ENCODE measurements around the gene TRPV6. TPM values are rescaled to one million over a fixed set of nuclear protein-coding genes. Genes with fewer than 3 reads are reported as not detected.

Gene TRPV6
- total RNA-seq, 1 donor from 2014 or later: 1.8 TPM

GRCh38 chr7:142847353-142847752, 38.2 kb downstream of the TRPV6 start:
- no peak for DNase-seq

GRCh38 chr7:142842251-142842766, 43.2 kb downstream of the TRPV6 start:
- DNase-seq: no peak

GRCh38 chr7:142838461-142839213, 46.9 kb downstream of the TRPV6 start:
- DNase-seq: no peak

GRCh38 chr7:142836426-142836825, 49.1 kb downstream of the TRPV6 start:
- no peak for DNase-seq

- no peak for DNase-seq
Measured at GRCh38 chr7:142835487-142835886, 50.1 kb downstream of the TRPV6 start.

- DNase-seq: no peak
Measured at GRCh38 chr7:142833174-142834048, 52.1 kb downstream of the TRPV6 start.

- peak; percentile 10 for DNase-seq
Measured at GRCh38 chr7:142832417-142832816, 53.1 kb downstream of the TRPV6 start.

GRCh38 chr7:142827951-142828500, 57.5 kb downstream of the TRPV6 start:
- no peak for DNase-seq

GRCh38 chr7:142822714-142823113, 62.8 kb downstream of the TRPV6 start:
- no peak for DNase-seq

Other genes with a start within 250 kb of the TRPV6 start
- not detected for gene PRSS1, start 136.3 kb downstream of the TRPV6 start, total RNA-seq
- gene PRSS2, start 114.8 kb downstream of the TRPV6 start, total RNA-seq: not detected
- 34.7 TPM for gene EPHB6, start 30.7 kb downstream of the TRPV6 start, total RNA-seq
- 0.10 TPM for gene TRPV5, start 48.0 kb upstream of the TRPV6 start, total RNA-seq
- not detected for gene LLCFC1, start 53.7 kb upstream of the TRPV6 start, total RNA-seq
- 4.5 TPM for gene KEL, start 76.6 kb upstream of the TRPV6 start, total RNA-seq
- gene OR9A2, start 141.4 kb upstream of the TRPV6 start, total RNA-seq: 0.20 TPM
- not detected for gene OR6V1, start 166.6 kb upstream of the TRPV6 start, total RNA-seq
- not detected for gene PIP, start 246.3 kb upstream of the TRPV6 start, total RNA-seq

All from skin of body (tissue), 2 donors.